ENCODE results near the gene PDLIM3.
"Not testable (repeated sequence)": the region's sequence is repeated elsewhere in the genome, so short reads cannot be mapped to it uniquely, and the experiment has no call there.

Gene PDLIM3

GRCh38 chr4:185552254-185552653, 16.9 kb upstream of the PDLIM3 start:
- DNase-seq (ENCODE audit: low read depth) = no peak

GRCh38 chr4:185550933-185551332, 15.6 kb upstream of the PDLIM3 start:
- DNase-seq (ENCODE audit: low read depth) = no peak

- DNase-seq (ENCODE audit: low read depth) = no peak
These were observed 13.9 kb upstream of the PDLIM3 start for GRCh38 chr4:185549095-185549639.

- no peak for DNase-seq (ENCODE audit: low read depth)
These were observed 13.3 kb upstream of the PDLIM3 start for GRCh38 chr4:185548587-185548986.

- no peak for DNase-seq (ENCODE audit: low read depth)
These were observed 11.0 kb upstream of the PDLIM3 start for GRCh38 chr4:185546335-185546734.

- no peak for DNase-seq (ENCODE audit: low read depth)
These were observed 7.5 kb upstream of the PDLIM3 start for GRCh38 chr4:185542626-185543315.

- DNase-seq (ENCODE audit: low read depth) = no peak
These were observed 6.0 kb upstream of the PDLIM3 start for GRCh38 chr4:185541251-185541727.

- no peak for DNase-seq (ENCODE audit: low read depth)
These were observed 5.3 kb upstream of the PDLIM3 start for GRCh38 chr4:185540487-185541120.

- DNase-seq (ENCODE audit: low read depth) = no peak
These were observed 4.7 kb upstream of the PDLIM3 start for GRCh38 chr4:185540040-185540439.

- DNase-seq (ENCODE audit: low read depth) = no peak
These were observed 3.5 kb upstream of the PDLIM3 start for GRCh38 chr4:185538806-185539205.

GRCh38 chr4:185536411-185536709, 1.1 kb upstream of the PDLIM3 start:
- no peak for DNase-seq (ENCODE audit: low read depth)

GRCh38 chr4:185535612-185536410, 504 bp upstream of the PDLIM3 start:
- no peak for DNase-seq (ENCODE audit: low read depth)

- no peak for DNase-seq (ENCODE audit: low read depth)
These were observed 819 bp downstream of the PDLIM3 start for GRCh38 chr4:185534511-185534865.

GRCh38 chr4:185532795-185533324, 2.4 kb downstream of the PDLIM3 start:
- DNase-seq (ENCODE audit: low read depth) = no peak

- DNase-seq (ENCODE audit: low read depth) = no peak
These were observed 3.0 kb downstream of the PDLIM3 start for GRCh38 chr4:185532293-185532692.

- DNase-seq (ENCODE audit: low read depth) = not testable (repeated sequence)
These were observed 3.7 kb downstream of the PDLIM3 start for GRCh38 chr4:185531654-185532053.

GRCh38 chr4:185529413-185529812, 5.9 kb downstream of the PDLIM3 start:
- DNase-seq (ENCODE audit: low read depth) = no peak

- no peak for DNase-seq (ENCODE audit: low read depth)
These were observed 10.1 kb downstream of the PDLIM3 start for GRCh38 chr4:185524888-185525863.

GRCh38 chr4:185523862-185524261, 11.4 kb downstream of the PDLIM3 start:
- DNase-seq (ENCODE audit: low read depth) = no peak

- DNase-seq (ENCODE audit: low read depth) = no peak
These were observed 12.9 kb downstream of the PDLIM3 start for GRCh38 chr4:185522451-185522850.

- no peak for DNase-seq (ENCODE audit: low read depth)
These were observed 15.2 kb downstream of the PDLIM3 start for GRCh38 chr4:185520119-185520518.
